Measurements from ENCODE around the gene PDIA6. TPM values are rescaled to one million over a fixed set of nuclear protein-coding genes. Genes with fewer than 3 reads are reported as not detected.

The PDIA6 gene
- total and polyA plus RNA-seq, 10 of the 15 experiments (the other 5 are each of a cell fraction or from before 2014, with no cell fraction given), result 148 to 526 (median 209) TPM

DNA sequence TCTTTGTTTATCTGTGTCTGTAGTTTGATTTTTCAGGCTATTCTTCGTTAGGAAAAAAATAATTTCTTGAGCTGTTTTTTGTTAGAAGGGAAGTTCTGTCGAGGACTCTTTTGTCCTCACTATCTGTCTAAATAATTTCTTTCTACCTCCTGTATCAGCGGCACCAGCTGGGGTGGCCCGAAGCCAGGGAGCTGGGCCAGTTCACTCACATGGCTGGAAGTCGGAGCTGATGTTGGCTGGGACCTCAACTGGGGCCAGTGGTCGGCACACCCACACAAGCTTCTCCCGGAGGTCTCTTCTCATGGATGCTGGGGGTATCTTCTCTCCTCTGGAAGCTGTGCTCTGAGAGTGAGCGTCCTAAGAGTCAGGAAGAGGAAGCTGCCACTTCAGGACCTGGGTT is 8.0 kb upstream of the PDIA6 start (continued):
- TF ChIP-seq, protein P1, sequence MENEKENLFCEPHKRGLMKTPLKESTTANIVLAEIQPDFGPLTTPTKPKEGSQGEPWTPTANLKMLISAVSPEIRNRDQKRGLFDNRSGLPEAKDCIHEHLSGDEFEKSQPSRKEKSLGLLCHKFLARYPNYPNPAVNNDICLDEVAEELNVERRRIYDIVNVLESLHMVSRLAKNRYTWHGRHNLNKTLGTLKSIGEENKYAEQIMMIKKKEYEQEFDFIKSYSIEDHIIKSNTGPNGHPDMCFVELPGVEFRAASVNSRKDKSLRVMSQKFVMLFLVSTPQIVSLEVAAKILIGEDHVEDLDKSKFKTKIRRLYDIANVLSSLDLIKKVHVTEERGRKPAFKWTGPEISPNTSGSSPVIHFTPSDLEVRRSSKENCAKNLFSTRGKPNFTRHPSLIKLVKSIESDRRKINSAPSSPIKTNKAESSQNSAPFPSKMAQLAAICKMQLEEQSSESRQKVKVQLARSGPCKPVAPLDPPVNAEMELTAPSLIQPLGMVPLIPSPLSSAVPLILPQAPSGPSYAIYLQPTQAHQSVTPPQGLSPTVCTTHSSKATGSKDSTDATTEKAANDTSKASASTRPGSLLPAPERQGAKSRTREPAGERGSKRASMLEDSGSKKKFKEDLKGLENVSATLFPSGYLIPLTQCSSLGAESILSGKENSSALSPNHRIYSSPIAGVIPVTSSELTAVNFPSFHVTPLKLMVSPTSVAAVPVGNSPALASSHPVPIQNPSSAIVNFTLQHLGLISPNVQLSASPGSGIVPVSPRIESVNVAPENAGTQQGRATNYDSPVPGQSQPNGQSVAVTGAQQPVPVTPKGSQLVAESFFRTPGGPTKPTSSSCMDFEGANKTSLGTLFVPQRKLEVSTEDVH (IDR thresholded peaks at IDR 0.05; ENCODE audit: low read depth, partially characterized antibody), result no peak
- no peak for TF ChIP-seq RELB (IDR thresholded peaks at IDR 0.05; ENCODE audit: low read depth)

- Histone ChIP-seq H3K79me2 (ENCODE audit: control insufficient read depth, insufficient read depth, low read length) (no peaks in the 10 kb centered on the region), H3K4me3 (no peak overlapping the region), H3K27me3 (replicated peaks in 1 of 2; ENCODE audit: control insufficient read depth in 2 of 2, insufficient read depth in 2 of 2, low read length in 1 of 2) (peaks cover 0 to 3% of the 10 kb centered on the region in 2 experiments; a peak in 3 of 4 replicates), H4K20me1 (ENCODE audit: control insufficient read depth, insufficient read depth) (no peaks in the 10 kb centered on the region), H3K9me3 (replicated peaks; ENCODE audit: control insufficient read depth, insufficient read depth, low read length) (no peaks in the 10 kb centered on the region), H3K9ac (ENCODE audit: control insufficient read depth, insufficient read depth, low read length) (no peak overlapping the region), H3K4me2 (ENCODE audit: control insufficient read depth, insufficient read depth) (no peak overlapping the region), H2AFZ (ENCODE audit: control insufficient read depth, low read depth, low read length) (no peak overlapping the region), H3K36me3 (ENCODE audit: control insufficient read depth in 2 of 2, insufficient read depth in 2 of 2, low read length in 1 of 2) (no peaks in the 10 kb centered on the region), H3K27ac (ENCODE audit: control insufficient read depth, insufficient read depth) (no peak overlapping the region), H3K4me1 (ENCODE audit: control insufficient read depth, insufficient read depth, low read length) (no peaks in the 10 kb centered on the region)
- FAIRE-seq (no peak), ATAC-seq (no peak), DNase-seq (ENCODE audit: low read depth, low spot score) (no peak)
- POLR2A ChIA-PET, result no interaction called here
- CTCF ChIA-PET, result interaction anchor here (1.3 to 1.4 kb wide), 2 partner anchors 12 to 80 kb away, joined by 3 to 9 read pairs; no protein-coding TSS in a partner anchor
- intact Hi-C loops (cut with micrococcal nuclease; ENCODE audit: unreplicated experiment), result loop anchor here (10.0 kb wide), 1 partner anchor 925 kb away; the partner anchor contains the start of gene LPIN1
- 45% methylated on average over 12 of the region's 12 CpGs for WGBS (ENCODE audit: insufficient coverage, insufficient replicate concordance, low lambda C conversion rate, missing lambda C conversion rate)
- in situ Hi-C loops (cut with MboI), result no loop called here
- SMC1A ChIA-PET (ENCODE audit: uncharacterized antibody, unreplicated experiment), result no interaction called here
- RAD21 ChIA-PET (ENCODE audit: unreplicated experiment), result no interaction called here
- BruUV-seq (replicated peaks), result no TSS peak
- TF ChIP-seq MEF2A (IDR thresholded peaks at IDR 0.05; ENCODE audit: insufficient read depth, low read depth, low read length), result no peak
- TF ChIP-seq STAT1 (conservative IDR thresholded peaks at IDR 0.05), result no peak
- TF ChIP-seq TCF7 (IDR thresholded peaks at IDR 0.05; ENCODE audit: borderline replicate concordance), result no peak
- TF ChIP-seq SREBF1 (IDR thresholded peaks at IDR 0.05; ENCODE audit: low read length), result no peak
- no peak for TF ChIP-seq FOXM1 (IDR thresholded peaks at IDR 0.05; ENCODE audit: low read depth, low read length)
- TF ChIP-seq BACH1 (IDR thresholded peaks at IDR 0.05; ENCODE audit: borderline replicate concordance), result no peak
- no peak for TF ChIP-seq ZNF207 (IDR thresholded peaks at IDR 0.05; ENCODE audit: borderline replicate concordance)
- no peak for TF ChIP-seq ATF7 (IDR thresholded peaks at IDR 0.05; ENCODE audit: low read depth)
- TF ChIP-seq CBX5 (IDR thresholded peaks at IDR 0.05; ENCODE audit: low read depth), result no peak
- no peak for TF ChIP-seq IRF5 (IDR thresholded peaks at IDR 0.05; ENCODE audit: borderline replicate concordance)
- no peak for TF ChIP-seq NFXL1 (IDR thresholded peaks at IDR 0.05; ENCODE audit: borderline replicate concordance)
These were observed 7.2 kb upstream of the PDIA6 start for GRCh38 chr2:10819714-10820314.

All from GM12878 (cell line).